Neural cell (in vitro differentiated cells): ENCODE results near the gene OPN1SW. TPM values are rescaled to one million over a fixed set of nuclear protein-coding genes. Genes with fewer than 3 reads are reported as not detected.

Experiments used
- H2AFZ ChIP-seq: fragments of 200-600, 300-800 bp; sonication (generic), shearing (Covaris generic); 2 replicates; pipeline ENCODE4 v1.6.0; 2014; ENCODE audit warnings: low read depth, mild to moderate bottlenecking, antibody characterized with exemption, low read length, moderate library complexity
- H3F3A ChIP-seq: fragments of 200-600 bp; shearing (Covaris generic); 2 replicates; pipeline ENCODE4 v1.6.1; 2016; ENCODE audit warnings: mild to moderate bottlenecking, moderate library complexity, mixed read lengths, antibody characterized with exemption, low read length; ENCODE audit not compliant: insufficient read depth, poor library complexity, severe bottlenecking
- H3K27ac ChIP-seq: fragments of 200-600, 300-800 bp; sonication (generic), shearing (Covaris generic); 2 replicates; pipeline ENCODE4 v1.5.1; 2014; ENCODE audit warnings: mild to moderate bottlenecking, low read length, moderate library complexity
- H3K27me3 ChIP-seq: fragments of 300-800, 200-600 bp; sonication (generic), shearing (Covaris generic); 2 replicates; pipeline ENCODE4 v1.6.0; 2014; ENCODE audit warnings: mild to moderate bottlenecking, low read depth, low read length, moderate library complexity; ENCODE audit not compliant: insufficient read depth
- H3K36me3 ChIP-seq: fragments of 300-800, 200-600 bp; sonication (generic), shearing (Covaris generic); 2 replicates; pipeline ENCODE4 v1.5.1; 2014; ENCODE audit warnings: mild to moderate bottlenecking, antibody characterized with exemption, low read length, moderate library complexity; ENCODE audit not compliant: insufficient read depth
- H3K4me2 ChIP-seq: fragments of 300-800, 200-600 bp; sonication (generic), shearing (Covaris generic); 2 replicates; pipeline ENCODE4 v1.6.0; 2014; ENCODE audit warnings: mild to moderate bottlenecking, low read length
- H3K4me3 ChIP-seq: fragments of 300-800, 200-600 bp; sonication (generic), shearing (Covaris generic); 2 replicates; pipeline ENCODE4 v1.5.1; 2014; ENCODE audit warnings: mild to moderate bottlenecking, low read length, moderate library complexity
- H3K79me2 ChIP-seq: fragments of 200-600 bp; shearing (Covaris generic); replicated peaks from 2 replicates; pipeline ENCODE4 v1.6.0; 2014; ENCODE audit warnings: mild to moderate bottlenecking, low read length, moderate library complexity; ENCODE audit not compliant: insufficient read depth
- H3K9ac ChIP-seq: fragments of 300-800, 200-600 bp; sonication (generic), shearing (Covaris generic); 2 replicates; pipeline ENCODE4 v1.6.1; 2016; ENCODE audit warnings: mild to moderate bottlenecking, low read length, mixed read lengths
- H3K9me2 ChIP-seq: fragments of 200-600 bp; shearing (Covaris generic); 2 replicates; pipeline ENCODE4 v1.6.1; 2016; ENCODE audit warnings: mild to moderate bottlenecking, low read length, mixed read lengths; ENCODE audit not compliant: insufficient read depth
- H3K9me3 ChIP-seq: fragments of 200-600, 300-800 bp; sonication (generic), shearing (Covaris generic); 2 replicates; pipeline ENCODE4 v1.6.1; 2016; ENCODE audit warnings: mild to moderate bottlenecking, mixed run types, low read length, moderate library complexity, mixed read lengths
- H4K20me1 ChIP-seq: fragments of 200-600 bp; shearing (Covaris generic); 2 replicates; pipeline ENCODE4 v1.6.1; 2016; ENCODE audit warnings: mild to moderate bottlenecking, mixed run types; ENCODE audit not compliant: insufficient read depth
- EP300 ChIP-seq: fragments of 450-650 bp; conservative IDR thresholded peaks from 2 replicates; pipeline ENCODE4 v1.6.1; 2014; ENCODE audit warnings: antibody characterized with exemption, mild to moderate bottlenecking, moderate library complexity; ENCODE audit not compliant: poor library complexity, severe bottlenecking
- EZH2 ChIP-seq: fragments of 200-600, 300-800 bp; shearing (Covaris generic), sonication (generic); IDR thresholded peaks from 2 replicates; pipeline ENCODE4 v1.6.1; 2014; ENCODE audit warnings: antibody characterized with exemption, low read length, borderline replicate concordance, mild to moderate bottlenecking; ENCODE audit not compliant: insufficient read depth, poor library complexity, severe bottlenecking
- POLR2AphosphoS5 ChIP-seq: IDR thresholded peaks from 2 replicates; pipeline ENCODE4 v1.6.1; 2012
- RAD21 ChIP-seq: fragments of 450-650 bp; conservative IDR thresholded peaks from 2 replicates; pipeline ENCODE4 v1.6.1; 2014; ENCODE audit warnings: antibody characterized with exemption, mild to moderate bottlenecking, moderate library complexity
- SMC3 ChIP-seq: fragments of 450-650 bp; conservative IDR thresholded peaks from 2 replicates; pipeline ENCODE4 v1.6.1; 2014; ENCODE audit warnings: antibody characterized with exemption, mild to moderate bottlenecking, moderate library complexity; ENCODE audit not compliant: poor library complexity
- TAF1 ChIP-seq: IDR thresholded peaks from 2 replicates; pipeline ENCODE4 v1.6.1; 2012; ENCODE audit warnings: low read depth
- polyA plus RNA-seq: library from polyadenylated mRNA; depleted of rRNA; stranded (reverse); fragments of >200 nt; gene quantifications from 2 replicates; pipeline ENCODE4 v1.2.3, GENCODE V29; 2014
- TF ChIP-seq, protein P1 (sequence below): fragments of 450-650 bp; IDR thresholded peaks from 2 replicates; pipeline ENCODE4 v1.5.1; 2014; ENCODE audit warnings: antibody characterized with exemption, mild to moderate bottlenecking, moderate library complexity; ENCODE audit not compliant: poor library complexity, severe bottlenecking
- TF ChIP-seq, protein P2 (sequence below): IDR thresholded peaks from 2 replicates; pipeline ENCODE4 v1.6.1; 2012; ENCODE audit warnings: borderline replicate concordance

OPN1SW gene
- polyA plus RNA-seq, 1 donor from 2014 or later: 1.2 TPM

GRCh38 chr7:128781851-128782250 lies 6.3 kb upstream of the OPN1SW start:
- no peak overlapping the region for H3K27ac ChIP-seq
- H3K9ac ChIP-seq: no peak overlapping the region
- H3K79me2 ChIP-seq: no peaks in the 10 kb centered on the region
- H2AFZ ChIP-seq: no peak overlapping the region
- no peaks in the 10 kb centered on the region for H3K9me3 ChIP-seq
- no peak overlapping the region for H3K4me3 ChIP-seq
- TF ChIP-seq SMC3 (no peak), EP300 (no peak), RAD21 (no peak), TAF1 (no peak), EZH2 (no peak)
- TF ChIP-seq, protein P1, sequence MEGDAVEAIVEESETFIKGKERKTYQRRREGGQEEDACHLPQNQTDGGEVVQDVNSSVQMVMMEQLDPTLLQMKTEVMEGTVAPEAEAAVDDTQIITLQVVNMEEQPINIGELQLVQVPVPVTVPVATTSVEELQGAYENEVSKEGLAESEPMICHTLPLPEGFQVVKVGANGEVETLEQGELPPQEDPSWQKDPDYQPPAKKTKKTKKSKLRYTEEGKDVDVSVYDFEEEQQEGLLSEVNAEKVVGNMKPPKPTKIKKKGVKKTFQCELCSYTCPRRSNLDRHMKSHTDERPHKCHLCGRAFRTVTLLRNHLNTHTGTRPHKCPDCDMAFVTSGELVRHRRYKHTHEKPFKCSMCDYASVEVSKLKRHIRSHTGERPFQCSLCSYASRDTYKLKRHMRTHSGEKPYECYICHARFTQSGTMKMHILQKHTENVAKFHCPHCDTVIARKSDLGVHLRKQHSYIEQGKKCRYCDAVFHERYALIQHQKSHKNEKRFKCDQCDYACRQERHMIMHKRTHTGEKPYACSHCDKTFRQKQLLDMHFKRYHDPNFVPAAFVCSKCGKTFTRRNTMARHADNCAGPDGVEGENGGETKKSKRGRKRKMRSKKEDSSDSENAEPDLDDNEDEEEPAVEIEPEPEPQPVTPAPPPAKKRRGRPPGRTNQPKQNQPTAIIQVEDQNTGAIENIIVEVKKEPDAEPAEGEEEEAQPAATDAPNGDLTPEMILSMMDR: no peak
- no peaks in the 10 kb centered on the region for H3K36me3 ChIP-seq
- no peaks in the 10 kb centered on the region for H4K20me1 ChIP-seq
- H3F3A ChIP-seq: no peaks in the 10 kb centered on the region
- H3K27me3 ChIP-seq: no peaks in the 10 kb centered on the region
- no peaks in the 10 kb centered on the region for H3K9me2 ChIP-seq
- H3K4me2 ChIP-seq: no peak overlapping the region

DNA sequence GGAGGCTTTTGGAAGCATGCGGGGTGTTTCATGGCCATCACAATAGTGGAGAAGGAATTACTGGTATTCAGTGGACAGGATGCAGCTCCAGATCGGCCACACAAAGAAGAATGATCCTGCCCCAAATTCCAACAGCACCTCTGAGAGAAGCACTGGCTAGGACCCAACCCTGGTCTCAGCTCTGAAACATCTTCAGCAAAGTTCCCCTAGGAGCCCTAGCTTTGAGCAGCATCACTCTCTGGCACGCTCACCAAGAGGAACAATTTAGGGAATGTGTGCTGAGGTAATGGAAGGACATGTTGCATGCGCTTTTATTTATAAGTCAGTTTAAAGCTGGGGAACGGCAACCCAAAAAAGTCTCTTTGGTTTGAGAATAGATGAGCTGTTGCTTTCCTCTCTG lies 5.5 kb upstream of the OPN1SW start:
- H3K4me2 ChIP-seq: no peak overlapping the region
- H3K9me2 ChIP-seq: no peaks in the 10 kb centered on the region
- H2AFZ ChIP-seq: no peak overlapping the region
- H3K27ac ChIP-seq: no peak overlapping the region
- H3K27me3 ChIP-seq: no peaks in the 10 kb centered on the region
- no peak overlapping the region for H3K4me3 ChIP-seq
- no peaks in the 10 kb centered on the region for H3F3A ChIP-seq
- no peaks in the 10 kb centered on the region for H3K9me3 ChIP-seq
- no peaks in the 10 kb centered on the region for H4K20me1 ChIP-seq
- no peak overlapping the region for H3K9ac ChIP-seq
- TF ChIP-seq, protein P1: no peak
- TF ChIP-seq, protein P2, sequence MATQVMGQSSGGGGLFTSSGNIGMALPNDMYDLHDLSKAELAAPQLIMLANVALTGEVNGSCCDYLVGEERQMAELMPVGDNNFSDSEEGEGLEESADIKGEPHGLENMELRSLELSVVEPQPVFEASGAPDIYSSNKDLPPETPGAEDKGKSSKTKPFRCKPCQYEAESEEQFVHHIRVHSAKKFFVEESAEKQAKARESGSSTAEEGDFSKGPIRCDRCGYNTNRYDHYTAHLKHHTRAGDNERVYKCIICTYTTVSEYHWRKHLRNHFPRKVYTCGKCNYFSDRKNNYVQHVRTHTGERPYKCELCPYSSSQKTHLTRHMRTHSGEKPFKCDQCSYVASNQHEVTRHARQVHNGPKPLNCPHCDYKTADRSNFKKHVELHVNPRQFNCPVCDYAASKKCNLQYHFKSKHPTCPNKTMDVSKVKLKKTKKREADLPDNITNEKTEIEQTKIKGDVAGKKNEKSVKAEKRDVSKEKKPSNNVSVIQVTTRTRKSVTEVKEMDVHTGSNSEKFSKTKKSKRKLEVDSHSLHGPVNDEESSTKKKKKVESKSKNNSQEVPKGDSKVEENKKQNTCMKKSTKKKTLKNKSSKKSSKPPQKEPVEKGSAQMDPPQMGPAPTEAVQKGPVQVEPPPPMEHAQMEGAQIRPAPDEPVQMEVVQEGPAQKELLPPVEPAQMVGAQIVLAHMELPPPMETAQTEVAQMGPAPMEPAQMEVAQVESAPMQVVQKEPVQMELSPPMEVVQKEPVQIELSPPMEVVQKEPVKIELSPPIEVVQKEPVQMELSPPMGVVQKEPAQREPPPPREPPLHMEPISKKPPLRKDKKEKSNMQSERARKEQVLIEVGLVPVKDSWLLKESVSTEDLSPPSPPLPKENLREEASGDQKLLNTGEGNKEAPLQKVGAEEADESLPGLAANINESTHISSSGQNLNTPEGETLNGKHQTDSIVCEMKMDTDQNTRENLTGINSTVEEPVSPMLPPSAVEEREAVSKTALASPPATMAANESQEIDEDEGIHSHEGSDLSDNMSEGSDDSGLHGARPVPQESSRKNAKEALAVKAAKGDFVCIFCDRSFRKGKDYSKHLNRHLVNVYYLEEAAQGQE: no peak
- TF ChIP-seq EZH2 (no peak), TAF1 (no peak), POLR2AphosphoS5 (no peak)
- H3K79me2 ChIP-seq: no peaks in the 10 kb centered on the region
- no peaks in the 10 kb centered on the region for H3K36me3 ChIP-seq
